PC-9 (cell line): Measurements from ENCODE around the gene ATRN. TPM values are rescaled to one million over a fixed set of nuclear protein-coding genes. Genes with fewer than 3 reads are reported as not detected.

ENCODE experiments used
- BruUV-seq: library from RNA; stranded (reverse); fragments of 400-500 nt; replicated peaks from 2 replicates; lab custom pipeline; 2021; lab: Mats Ljungman, UMichigan
- CTCF ChIA-PET: fragments of 300-600 bp; sonication (Branson Sonifier 250); formaldehyde crosslinking; loops from one replicate; lab custom pipeline; 2022; ENCODE audit warnings: antibody characterized with exemption; lab: Charles Lee
- POLR2A ChIA-PET: fragments of 300-600 bp; sonication (Branson Sonifier 250); formaldehyde crosslinking; loops from one replicate; lab custom pipeline; 2022; ENCODE audit warnings: antibody characterized with exemption; ENCODE audit not compliant: unreplicated experiment; lab: Charles Lee
- DNase-seq, 2 experiments: peaks; one replicate each; pipeline versions ENCODE4 v3.0.0 to v3.0.0-alpha.2; 2015 to 2022; ENCODE audit warnings: mixed read lengths in 1 of 2
- H2AFZ ChIP-seq: fragments of 200-600 bp; sonication (generic); 2 replicates; pipeline ENCODE4 v1.8.1; 2017; ENCODE audit warnings: antibody characterized with exemption
- H3F3A ChIP-seq: fragments of 200-600 bp; sonication (generic); 2 replicates; pipeline ENCODE4 v1.8.1; 2017; ENCODE audit warnings: antibody characterized with exemption, mild to moderate bottlenecking, low read depth; ENCODE audit not compliant: insufficient read depth
- H3K27ac ChIP-seq: fragments of 200-600 bp; sonication (generic); 2 replicates; pipeline ENCODE4 v1.6.1; 2016; ENCODE audit warnings: mixed run types
- H3K27me3 ChIP-seq: fragments of 200-600 bp; sonication (generic); 2 replicates; pipeline ENCODE4 v1.6.1; 2016; ENCODE audit warnings: low read depth, mixed run types; ENCODE audit not compliant: insufficient read depth
- H3K36me3 ChIP-seq: fragments of 200-600 bp; sonication (generic); 2 replicates; pipeline ENCODE4 v1.6.1; 2016; ENCODE audit warnings: low read depth, mixed run types
- H3K4me1 ChIP-seq: fragments of 200-600 bp; sonication (generic); replicated peaks from 2 replicates; pipeline ENCODE4 v1.6.1; 2016; ENCODE audit warnings: mixed run types; ENCODE audit not compliant: insufficient read depth
- H3K4me2 ChIP-seq: fragments of 200-600 bp; sonication (generic); 2 replicates; pipeline ENCODE4 v1.6.1; 2017; ENCODE audit warnings: mixed run types
- H3K4me3 ChIP-seq: fragments of 200-600 bp; sonication (generic); 2 replicates; pipeline ENCODE4 v1.6.1; 2016; ENCODE audit warnings: mixed run types
- H3K79me2 ChIP-seq: fragments of 200-600 bp; sonication (generic); 2 replicates; pipeline ENCODE4 v1.6.1; 2017; ENCODE audit warnings: low read depth, mixed run types
- H3K9me2 ChIP-seq: fragments of 200-600 bp; sonication (generic); 2 replicates; pipeline ENCODE4 v1.8.1; 2017; ENCODE audit warnings: mild to moderate bottlenecking; ENCODE audit not compliant: insufficient read depth
- H3K9me3 ChIP-seq: fragments of 200-600 bp; sonication (generic); 2 replicates; pipeline ENCODE4 v1.8.1; 2016; ENCODE audit warnings: low read depth; ENCODE audit not compliant: insufficient read depth
- H4K20me1 ChIP-seq: fragments of 200-600 bp; sonication (generic); 2 replicates; pipeline ENCODE4 v1.8.1; 2017; ENCODE audit not compliant: insufficient read depth
- EZH2 ChIP-seq: fragments of 200-600 bp; sonication (generic); IDR thresholded peaks from 2 replicates; pipeline ENCODE4 v1.8.0; 2017; ENCODE audit warnings: antibody characterized with exemption, low read depth
- intact Hi-C: fragments of 100-400 bp; cut with micrococcal nuclease; formaldehyde crosslinking; loops from one replicate; pipeline ENCODE4 v1.10.0; 2022; ENCODE audit not compliant: unreplicated experiment
- total RNA-seq: library from RNA; stranded (reverse); gene quantifications from 2 replicates; pipeline ENCODE4 v1.2.3, GENCODE V29; 2021
- TF ChIP-seq, protein P1 (sequence below): fragments of 200-600 bp; sonication (generic); conservative IDR thresholded peaks from 2 replicates; pipeline ENCODE4 v1.6.1; 2017; ENCODE audit warnings: mixed run types, antibody characterized with exemption, mild to moderate bottlenecking, moderate library complexity

ATRN gene
- total RNA-seq, 1 experiment from 2014 or later: 34.9 TPM

DNA sequence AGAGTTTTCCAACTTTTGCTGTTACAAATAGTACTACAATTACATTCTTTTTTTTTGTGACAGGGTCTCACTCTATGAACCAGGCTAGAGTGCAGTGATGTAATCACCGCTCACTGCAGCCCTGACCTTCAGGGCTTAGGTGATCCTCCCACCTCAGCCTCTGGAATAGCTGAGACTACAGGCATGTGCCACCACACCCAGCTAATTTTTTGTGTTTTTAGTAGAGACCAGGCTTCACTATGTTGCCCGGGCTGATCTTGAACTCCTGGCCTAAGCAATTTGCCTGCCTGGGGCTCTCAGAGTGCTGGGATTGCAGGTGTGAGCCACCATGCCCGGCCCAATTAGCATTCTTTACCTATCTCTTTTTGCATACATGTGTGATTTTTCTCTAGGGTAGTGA is 12.5 kb downstream of the ATRN start:
- intact Hi-C loops: no loop called here
- Histone ChIP-seq H3K9me2 (no peaks in the 10 kb centered on the region), H3K9me3 (peaks cover 9% of the 10 kb centered on the region), H2AFZ (no peak overlapping the region), H4K20me1 (no peaks in the 10 kb centered on the region), H3K4me3 (no peak overlapping the region), H3K79me2 (peaks cover 15% of the 10 kb centered on the region; the same call in 1 of the 2 replicates), H3K27me3 (no peaks in the 10 kb centered on the region), H3K4me2 (no peak overlapping the region), H3K36me3 (no peaks in the 10 kb centered on the region), H3K27ac (peak overlapping the region; percentile 7; the same call in 1 of the 2 replicates), H3K4me1 (peaks cover 7% of the 10 kb centered on the region; the same call in 1 of the 2 replicates), H3F3A (peaks cover 6% of the 10 kb centered on the region; the same call in 1 of the 2 replicates)
- DNase-seq: no peak
- ChIA-PET POLR2A (interaction anchor here (0.6 kb wide), 1 partner anchor 13 kb away, joined by 4 read pairs; no protein-coding TSS in a partner anchor), CTCF (no interaction called here)
- no peak for TF ChIP-seq EZH2
- TF ChIP-seq, protein P1, sequence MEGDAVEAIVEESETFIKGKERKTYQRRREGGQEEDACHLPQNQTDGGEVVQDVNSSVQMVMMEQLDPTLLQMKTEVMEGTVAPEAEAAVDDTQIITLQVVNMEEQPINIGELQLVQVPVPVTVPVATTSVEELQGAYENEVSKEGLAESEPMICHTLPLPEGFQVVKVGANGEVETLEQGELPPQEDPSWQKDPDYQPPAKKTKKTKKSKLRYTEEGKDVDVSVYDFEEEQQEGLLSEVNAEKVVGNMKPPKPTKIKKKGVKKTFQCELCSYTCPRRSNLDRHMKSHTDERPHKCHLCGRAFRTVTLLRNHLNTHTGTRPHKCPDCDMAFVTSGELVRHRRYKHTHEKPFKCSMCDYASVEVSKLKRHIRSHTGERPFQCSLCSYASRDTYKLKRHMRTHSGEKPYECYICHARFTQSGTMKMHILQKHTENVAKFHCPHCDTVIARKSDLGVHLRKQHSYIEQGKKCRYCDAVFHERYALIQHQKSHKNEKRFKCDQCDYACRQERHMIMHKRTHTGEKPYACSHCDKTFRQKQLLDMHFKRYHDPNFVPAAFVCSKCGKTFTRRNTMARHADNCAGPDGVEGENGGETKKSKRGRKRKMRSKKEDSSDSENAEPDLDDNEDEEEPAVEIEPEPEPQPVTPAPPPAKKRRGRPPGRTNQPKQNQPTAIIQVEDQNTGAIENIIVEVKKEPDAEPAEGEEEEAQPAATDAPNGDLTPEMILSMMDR: no peak
- no TSS peak for BruUV-seq

DNA sequence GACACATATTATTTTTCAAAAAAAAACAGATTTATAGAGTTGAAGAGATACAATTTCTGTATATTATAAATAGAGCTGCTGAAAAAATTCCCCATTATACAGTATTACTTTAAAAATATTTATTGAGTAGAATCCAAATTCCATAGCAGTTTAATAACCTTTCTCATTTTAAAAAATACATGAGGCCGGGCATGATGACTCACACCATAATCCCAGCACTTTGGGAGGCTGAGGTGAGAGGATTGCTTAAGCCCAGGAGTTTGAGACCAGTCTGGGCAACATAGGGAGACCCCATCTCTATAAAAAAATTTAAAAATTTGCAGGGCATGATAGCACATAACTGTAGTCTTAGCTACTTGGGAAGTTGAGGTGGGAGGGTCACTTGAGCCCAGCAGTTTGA is 13.0 kb downstream of the ATRN start:
- Histone ChIP-seq H3K9me3 (peaks cover 12% of the 10 kb centered on the region), H3K79me2 (peaks cover 18% of the 10 kb centered on the region; the same call in 1 of the 2 replicates), H4K20me1 (no peaks in the 10 kb centered on the region), H3F3A (peaks cover 6% of the 10 kb centered on the region; the same call in 1 of the 2 replicates), H3K9me2 (no peaks in the 10 kb centered on the region), H3K4me1 (peaks cover 7% of the 10 kb centered on the region; the same call in 1 of the 2 replicates), H3K27me3 (no peaks in the 10 kb centered on the region), H3K4me3 (no peak overlapping the region), H3K36me3 (no peaks in the 10 kb centered on the region), H3K4me2 (no peak overlapping the region), H2AFZ (no peak overlapping the region), H3K27ac (0 out of 2 replicates have a peak overlapping the region, but pooled peaks have one; percentile 7)
- BruUV-seq: no TSS peak
- no peak for DNase-seq
- intact Hi-C loops: no loop called here
- CTCF ChIA-PET: no interaction called here
- POLR2A ChIA-PET: interaction anchor here (0.6 kb wide), 2 partner anchors 13 to 79 kb away, joined by 3 to 4 read pairs; no protein-coding TSS in a partner anchor
- TF ChIP-seq, protein P1: no peak
- no peak for TF ChIP-seq EZH2

DNA sequence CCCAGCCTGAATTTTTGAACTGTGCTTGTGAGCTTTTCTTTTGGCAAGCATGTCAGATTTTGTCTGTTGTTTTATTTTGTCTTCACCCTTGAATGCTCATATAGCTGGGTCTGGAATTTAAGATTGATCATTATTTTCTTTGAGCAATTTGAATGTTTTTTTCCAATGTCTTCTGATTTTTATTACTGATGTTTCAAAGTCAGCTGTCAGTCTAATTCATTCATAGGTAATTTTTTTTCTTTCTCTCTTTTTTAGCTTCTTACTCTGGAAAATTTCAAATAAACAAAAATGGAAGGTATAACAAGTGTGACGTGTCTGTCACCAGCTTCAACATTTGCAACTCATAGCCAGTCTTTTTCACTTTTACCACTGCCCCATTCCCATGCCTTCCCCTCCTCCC is 15.1 kb downstream of the ATRN start:
- Histone ChIP-seq H3K27ac (no peak overlapping the region), H3K9me2 (no peaks in the 10 kb centered on the region), H3K27me3 (no peaks in the 10 kb centered on the region), H3K4me1 (peaks cover 7% of the 10 kb centered on the region; the same call in 1 of the 2 replicates), H3K9me3 (peaks cover 12% of the 10 kb centered on the region), H3K4me2 (no peak overlapping the region), H3K4me3 (no peak overlapping the region), H3F3A (peaks cover 6% of the 10 kb centered on the region; the same call in 1 of the 2 replicates), H3K79me2 (peaks cover 18% of the 10 kb centered on the region; the same call in 1 of the 2 replicates), H4K20me1 (no peaks in the 10 kb centered on the region), H3K36me3 (no peaks in the 10 kb centered on the region), H2AFZ (no peak overlapping the region)
- intact Hi-C loops: no loop called here
- ChIA-PET CTCF (no interaction called here), POLR2A (no interaction called here)
- TF ChIP-seq, protein P1: no peak
- no peak for TF ChIP-seq EZH2
- BruUV-seq: no TSS peak
- DNase-seq: no peak
